Skeletal muscle tissue (tissue), 4 donors: ENCODE data around the gene RPS6KB2. TPM values are rescaled to one million over a fixed set of nuclear protein-coding genes. Genes with fewer than 3 reads are reported as not detected.

ENCODE experiments used
- H3K27ac ChIP-seq: one replicate; pipeline ENCODE4 v1.7.0; 2013; ENCODE audit warnings: mild to moderate bottlenecking, low read depth, low read length, inconsistent platforms
- H3K27me3 ChIP-seq, 3 donors: one replicate each; pipeline ENCODE4 v1.7.0; 2013; ENCODE audit warnings: low read length in 3 of 3; ENCODE audit not compliant: control insufficient read depth in 3 of 3, insufficient read depth in 3 of 3
- H3K36me3 ChIP-seq, 3 donors: one replicate each; pipeline ENCODE4 v1.7.0; 2013; ENCODE audit warnings: low read length in 3 of 3; ENCODE audit not compliant: control insufficient read depth in 3 of 3, insufficient read depth in 3 of 3
- H3K4me1 ChIP-seq, 3 donors: one replicate each; pipeline ENCODE4 v1.7.0; 2013; ENCODE audit warnings: low read length in 3 of 3, mild to moderate bottlenecking in 3 of 3; ENCODE audit not compliant: control insufficient read depth in 3 of 3, insufficient read depth in 3 of 3
- H3K4me3 ChIP-seq, 3 donors: one replicate each; pipeline ENCODE4 v1.7.0; 2013; ENCODE audit warnings: low read length in 3 of 3
- H3K9ac ChIP-seq, 3 donors: one replicate each; pipeline ENCODE4 v1.7.0; 2013; ENCODE audit warnings: low read length in 3 of 3, mild to moderate bottlenecking in 3 of 3, moderate library complexity in 2 of 3, low read depth in 1 of 3
- H3K9me3 ChIP-seq, 3 donors: one replicate each; pipeline ENCODE4 v1.7.0; 2013; ENCODE audit warnings: low read length in 3 of 3; ENCODE audit not compliant: control insufficient read depth in 3 of 3
- total RNA-seq: library from RNA; depleted of rRNA; stranded (reverse); fragments of >200 nt; gene quantifications from one replicate; pipeline ENCODE4 v1.2.3, GENCODE V29; 2014
- donor health status: Osteomylitis.

The RPS6KB2 gene
- total RNA-seq, 1 donor from 2014 or later, result 23.5 TPM

DNA sequence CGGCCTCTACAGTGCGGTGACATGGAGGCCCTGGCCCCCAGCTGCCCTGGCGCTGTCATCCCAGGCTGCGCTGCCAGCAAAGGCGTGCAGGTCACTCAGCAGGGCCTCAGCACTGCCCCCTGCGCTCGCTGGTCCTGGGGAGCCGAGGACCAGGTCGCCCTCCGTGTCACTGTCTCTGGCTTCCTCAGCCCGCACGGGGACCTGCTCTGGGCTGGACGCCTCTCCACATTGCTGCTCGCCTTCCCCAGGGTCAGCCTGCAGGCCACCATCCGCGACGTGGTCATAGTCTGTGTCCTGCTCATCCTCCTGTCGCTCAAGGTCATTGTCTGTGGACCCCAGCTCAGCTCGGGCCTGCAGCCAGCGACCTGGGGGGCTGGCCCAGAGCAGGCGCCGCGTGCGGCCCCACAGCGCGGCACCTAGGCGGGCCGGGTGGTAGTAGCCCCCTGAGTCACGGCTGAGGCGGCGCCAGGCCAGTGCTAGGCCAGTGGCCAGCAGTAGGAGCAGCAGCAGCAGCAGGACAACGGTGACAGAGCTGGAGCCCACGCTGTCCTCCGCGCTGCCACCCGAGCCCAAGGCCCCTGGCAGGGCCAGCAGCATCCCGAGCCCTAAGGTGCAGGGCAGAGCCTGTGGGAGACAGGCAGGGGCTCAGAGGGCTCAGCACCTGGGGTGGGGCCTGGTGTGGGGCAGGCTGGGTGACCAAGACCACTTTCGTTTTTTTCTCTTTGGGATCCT is 7.6 kb downstream of the RPS6KB2 start:
- Histone ChIP-seq H3K4me3 (no peak overlapping the region), H3K36me3 (peaks cover 37 to 52% (median 48%) of the 10 kb centered on the region in 3 donors), H3K27me3 (no peaks in the 10 kb centered on the region), H3K4me1 (peaks cover 10 to 26% (median 20%) of the 10 kb centered on the region in 3 donors), H3K9me3 (no peaks in the 10 kb centered on the region), H3K9ac (peak overlapping the region in 1 of 3 donors; percentile 45), H3K27ac (peak overlapping the region; percentile 19)

DNA sequence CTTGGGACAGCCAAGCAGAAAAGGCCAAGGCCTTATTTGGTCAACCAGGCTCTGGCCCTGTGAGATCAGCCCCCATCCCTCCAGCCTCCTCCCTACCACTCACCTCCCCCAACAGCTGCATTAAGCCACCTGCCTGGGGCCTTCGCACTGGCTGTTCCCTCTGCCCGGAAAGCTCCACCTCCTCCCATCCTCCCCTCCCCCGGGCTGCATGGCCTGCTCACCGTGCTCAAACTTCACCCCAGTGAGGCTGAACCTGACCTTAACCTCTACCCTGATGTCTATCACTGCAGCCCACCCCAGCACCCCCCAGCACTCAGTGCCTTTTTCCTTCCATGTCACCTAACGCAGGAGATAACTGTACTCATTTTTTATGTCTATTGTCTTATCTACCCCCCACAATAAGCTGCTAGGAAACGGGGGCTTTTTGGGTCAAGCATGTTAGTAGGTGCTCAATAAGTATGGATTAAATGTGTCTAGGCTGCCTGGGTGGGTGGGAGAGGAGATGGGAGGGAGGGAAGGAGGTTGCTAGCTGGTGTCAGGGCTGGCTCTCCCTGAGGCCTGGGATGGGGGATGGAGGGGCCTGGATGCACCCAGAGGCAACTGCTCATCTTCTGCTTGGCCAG is 8.3 kb downstream of the RPS6KB2 start:
- Histone ChIP-seq H3K27me3 (no peaks in the 10 kb centered on the region), H3K36me3 (peaks cover 36 to 47% (median 46%) of the 10 kb centered on the region in 3 donors), H3K4me1 (peaks cover 14 to 28% (median 20%) of the 10 kb centered on the region in 3 donors), H3K9me3 (no peaks in the 10 kb centered on the region), H3K9ac (peak overlapping the region in 1 of 3 donors; percentile 33), H3K4me3 (no peak overlapping the region), H3K27ac (peak overlapping the region; percentile 19)

DNA sequence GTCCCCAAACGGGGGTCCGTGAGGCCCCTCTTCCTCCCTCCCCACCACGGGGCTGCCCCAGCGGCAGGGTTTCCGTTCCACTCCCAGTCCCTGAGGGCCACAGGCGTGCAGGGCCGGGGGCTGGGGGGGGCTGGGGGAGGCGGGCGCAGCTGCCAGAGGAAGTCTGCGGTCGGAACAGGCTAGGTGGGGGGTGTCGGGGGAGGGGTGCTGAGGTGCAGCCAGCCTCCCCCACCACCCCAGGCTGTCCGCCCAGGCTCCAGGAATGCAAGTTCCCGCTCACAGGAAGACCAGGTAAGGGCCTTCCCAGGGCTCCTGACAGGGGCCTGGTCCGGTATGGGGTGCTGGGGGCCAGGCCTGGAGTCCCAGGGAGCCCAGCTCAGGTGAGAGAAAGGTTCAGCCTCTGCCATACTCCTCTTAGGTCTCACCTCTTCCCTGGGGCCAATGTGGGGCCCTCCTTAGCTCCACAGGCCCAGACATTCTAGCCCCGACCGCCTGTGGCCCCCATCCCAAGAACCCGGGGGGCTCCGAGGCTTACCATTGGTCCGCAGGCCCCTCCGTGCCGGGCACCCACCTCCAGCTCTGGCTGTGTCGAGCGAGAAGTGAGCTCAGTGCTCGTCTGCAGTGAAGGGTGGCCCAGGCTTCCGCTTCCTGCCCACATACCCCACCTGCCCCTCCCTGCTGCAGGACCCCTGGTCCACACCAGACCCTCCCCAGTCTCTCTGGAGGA is 9.0 kb downstream of the RPS6KB2 start, which contains the start of gene PTPRCAP:
PTPRCAP (minus strand) TSS at position 601 of the 727 bp plus-strand sequence; CDS start at position 538, 63 bp downstream.
- H3K9ac ChIP-seq, result peak within 1 kb of the TSS in 1 of 3 donors; percentile 33
- peaks cover 29 to 46% (median 40%) of the 10 kb centered on the region in 3 donors for H3K36me3 ChIP-seq
- H3K4me1 ChIP-seq, result peaks cover 18 to 33% (median 25%) of the 10 kb centered on the region in 3 donors
- H3K27me3 ChIP-seq, result no peaks in the 10 kb centered on the region
- H3K9me3 ChIP-seq, result no peaks in the 10 kb centered on the region
- no peak within 1 kb of the TSS for H3K4me3 ChIP-seq
- no peak within 1 kb of the TSS for H3K27ac ChIP-seq

DNA sequence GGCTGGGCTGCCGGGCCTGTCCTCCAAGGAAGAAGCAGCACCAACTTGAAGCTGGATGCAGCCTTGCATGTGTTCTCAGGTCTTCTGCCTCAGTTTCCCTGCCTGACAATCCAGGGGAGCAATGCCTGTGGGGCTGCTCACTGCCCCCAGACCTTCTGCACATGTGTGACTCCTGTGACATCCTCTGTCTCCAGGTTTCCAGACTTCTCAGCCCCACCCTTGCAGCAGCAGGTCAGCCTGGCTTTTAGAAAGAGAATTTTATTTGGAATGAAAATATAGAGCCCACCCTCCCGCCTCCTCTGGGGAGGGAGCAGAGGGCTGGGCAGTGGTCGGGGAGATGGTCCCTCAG is 9.5 kb downstream of the RPS6KB2 start:
- peaks cover 23 to 38% (median 30%) of the 10 kb centered on the region in 3 donors for H3K4me1 ChIP-seq
- peaks cover 24 to 42% (median 35%) of the 10 kb centered on the region in 3 donors for H3K36me3 ChIP-seq
- no peaks in the 10 kb centered on the region for H3K27me3 ChIP-seq
- no peak overlapping the region for H3K4me3 ChIP-seq
- H3K27ac ChIP-seq, result no peak overlapping the region
- H3K9ac ChIP-seq, result no peak overlapping the region
- H3K9me3 ChIP-seq, result no peaks in the 10 kb centered on the region

DNA sequence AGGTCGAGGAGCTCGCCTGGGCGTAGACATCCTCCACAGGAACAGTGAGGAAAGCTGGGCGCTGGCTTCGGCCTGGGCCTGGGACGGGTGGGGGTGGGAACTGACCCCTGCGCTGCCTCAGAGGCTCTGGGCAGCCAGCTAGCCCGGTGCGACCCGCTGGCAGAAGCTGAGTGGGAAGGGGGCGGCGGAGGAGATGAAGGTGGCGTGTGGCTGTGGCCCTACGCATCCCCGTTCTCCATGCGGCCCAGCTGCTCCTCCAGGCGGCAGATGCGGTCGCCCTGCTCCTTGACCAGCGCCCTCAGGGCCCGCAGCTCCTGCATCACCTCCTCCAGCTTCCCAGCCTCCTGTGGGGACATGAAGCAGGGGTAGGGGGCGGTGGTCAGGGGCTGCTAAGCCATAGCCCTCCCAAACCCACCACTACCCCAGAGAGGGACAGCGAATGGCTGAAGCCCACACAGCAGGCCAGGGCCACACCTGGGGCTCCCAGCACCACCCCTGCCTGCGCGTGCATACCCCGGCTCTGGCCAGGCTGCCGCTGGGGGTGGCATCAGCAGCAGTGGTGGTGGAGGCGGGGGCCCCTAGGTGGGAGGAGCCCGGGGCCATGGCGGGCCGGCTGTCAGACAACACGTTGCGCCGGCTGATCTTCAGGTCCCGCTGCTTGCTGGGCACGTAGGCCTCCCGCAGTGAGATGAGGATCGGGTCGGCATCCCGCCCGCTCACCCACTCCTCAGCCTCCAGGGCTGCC is 10.0 kb downstream of the RPS6KB2 start:
- H3K27me3 ChIP-seq, result no peaks in the 10 kb centered on the region
- no peak overlapping the region for H3K9ac ChIP-seq
- H3K27ac ChIP-seq, result no peak overlapping the region
- H3K4me3 ChIP-seq, result no peak overlapping the region
- peaks cover 19 to 37% (median 30%) of the 10 kb centered on the region in 3 donors for H3K36me3 ChIP-seq
- no peaks in the 10 kb centered on the region for H3K9me3 ChIP-seq
- H3K4me1 ChIP-seq, result peaks cover 25 to 41% (median 32%) of the 10 kb centered on the region in 3 donors

DNA sequence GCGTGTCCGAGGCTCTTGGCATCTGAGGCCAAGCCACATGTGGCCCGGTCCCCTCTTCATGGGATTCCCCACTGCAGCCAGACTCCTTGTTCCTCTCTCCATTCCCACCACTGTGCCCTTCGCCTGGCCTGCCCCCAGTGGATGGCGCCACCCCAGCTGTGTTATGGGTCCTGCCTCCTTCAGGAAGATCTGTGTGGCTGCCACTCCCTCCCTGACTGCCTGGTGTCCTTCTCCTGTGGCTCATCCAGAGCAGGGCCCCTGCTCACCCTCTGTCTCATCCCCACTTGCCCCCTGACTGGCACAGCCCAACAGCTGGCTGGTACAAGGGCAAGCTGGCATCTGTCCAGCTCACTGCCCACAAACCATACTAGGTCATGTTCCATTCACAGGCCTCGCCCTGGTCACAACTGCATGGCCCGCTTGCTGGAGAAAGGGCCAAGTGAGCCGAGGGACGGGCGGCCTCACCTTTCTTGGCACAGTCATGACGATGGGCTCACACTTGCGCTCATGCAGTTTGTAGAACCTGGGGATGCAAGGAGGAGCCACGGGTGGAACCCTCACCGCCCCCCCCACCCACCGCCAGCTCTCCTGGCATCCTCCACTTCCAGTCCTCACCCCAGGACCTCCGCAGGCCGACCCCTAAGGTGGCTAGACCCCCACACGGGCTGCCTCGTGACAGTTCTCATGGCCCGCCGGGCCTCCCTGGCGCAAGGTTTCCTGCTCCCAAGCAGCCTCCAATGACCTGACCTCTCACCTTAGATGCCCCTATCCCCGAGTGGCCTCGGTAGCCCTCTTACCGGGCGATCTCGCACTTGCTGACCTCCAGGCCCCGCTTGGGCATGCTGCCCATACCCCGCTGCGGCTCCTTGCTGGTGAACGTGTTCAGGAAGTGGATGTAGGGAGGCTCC is 11.3 kb downstream of the RPS6KB2 start:
- Histone ChIP-seq H3K27me3 (no peaks in the 10 kb centered on the region), H3K27ac (peak overlapping the region; percentile 51), H3K9ac (peak overlapping the region in 2 of 3 donors; percentile 45 to 50), H3K4me3 (no peak overlapping the region), H3K4me1 (peaks cover 25 to 41% (median 32%) of the 10 kb centered on the region in 3 donors), H3K36me3 (peaks cover 6 to 24% (median 18%) of the 10 kb centered on the region in 3 donors), H3K9me3 (no peaks in the 10 kb centered on the region)

DNA sequence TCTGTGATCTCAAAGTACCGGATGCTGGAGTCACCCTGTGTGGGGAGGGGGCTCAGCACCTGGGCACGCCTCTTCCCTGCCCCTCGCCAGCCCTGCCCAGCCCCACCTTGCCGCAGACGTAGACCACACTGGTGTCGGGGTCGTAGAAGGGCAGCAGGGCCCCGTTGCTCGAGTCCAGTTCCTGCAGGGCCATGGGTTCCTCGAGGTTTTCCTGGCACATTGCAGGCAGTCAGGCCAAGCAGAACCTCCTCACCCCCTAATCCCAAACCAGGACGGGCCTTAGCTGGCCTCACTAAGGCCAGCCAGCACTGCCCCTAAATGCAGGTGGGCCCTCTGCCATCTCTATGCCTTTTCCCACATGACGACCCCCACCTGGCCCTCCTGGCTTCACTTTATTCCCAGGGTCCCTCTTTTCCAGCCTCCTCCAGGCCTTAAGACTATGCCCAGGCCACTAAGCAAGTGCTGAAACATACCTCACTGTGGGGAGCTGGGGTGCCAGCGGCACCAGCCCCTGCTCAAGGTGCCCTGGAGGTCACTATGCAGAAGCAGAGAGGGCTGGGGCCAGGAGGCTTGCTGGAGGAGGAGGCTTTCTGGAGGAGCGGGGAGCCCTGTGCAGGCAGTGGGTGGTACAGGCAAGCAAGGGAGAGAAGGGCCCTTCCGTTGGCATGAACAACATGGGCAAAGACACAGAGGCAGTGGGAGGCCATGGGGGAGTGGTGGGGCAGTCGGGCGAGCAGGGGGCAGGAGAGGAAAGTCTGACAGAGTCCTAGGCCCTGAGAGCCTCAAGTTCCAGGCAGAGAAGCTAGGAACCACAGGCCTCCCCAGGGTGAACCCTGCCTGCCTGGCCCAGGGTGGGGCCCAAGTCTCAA is 12.2 kb downstream of the RPS6KB2 start:
- Histone ChIP-seq H3K27ac (peak overlapping the region; percentile 51), H3K4me1 (peaks cover 25 to 41% (median 32%) of the 10 kb centered on the region in 3 donors), H3K9me3 (no peaks in the 10 kb centered on the region), H3K36me3 (peaks cover 4 to 17% (median 12%) of the 10 kb centered on the region in 3 donors), H3K9ac (peak overlapping the region in 1 of 3 donors; percentile 57), H3K4me3 (no peak overlapping the region), H3K27me3 (no peaks in the 10 kb centered on the region)

DNA sequence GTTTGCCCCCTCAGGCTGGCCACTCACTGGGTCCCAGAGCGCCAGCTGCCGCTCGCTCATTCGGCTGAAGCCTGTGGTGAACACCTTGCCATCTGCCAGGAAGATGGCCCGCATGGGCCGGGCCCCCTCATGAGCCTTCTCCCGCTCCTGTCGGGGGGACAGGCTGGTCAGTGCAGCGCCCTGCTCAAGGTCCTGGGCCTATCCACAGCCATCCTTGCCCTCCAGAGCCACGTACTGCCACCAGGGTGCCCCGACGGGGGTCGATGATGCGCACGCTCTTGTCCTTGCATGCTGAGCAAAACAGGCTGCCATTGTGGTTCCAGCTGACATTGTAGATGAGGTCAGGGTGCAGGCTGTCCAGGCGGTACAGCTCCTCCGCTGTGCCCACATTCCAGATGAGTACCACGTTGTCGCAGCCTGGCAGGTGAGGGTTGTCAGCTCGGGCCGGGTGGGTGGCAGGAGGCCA is 12.8 kb downstream of the RPS6KB2 start:
- Histone ChIP-seq H3K27ac (no peak overlapping the region), H3K27me3 (no peaks in the 10 kb centered on the region), H3K36me3 (peaks cover 4 to 12% (median 7%) of the 10 kb centered on the region in 3 donors), H3K4me1 (peaks cover 25 to 41% (median 32%) of the 10 kb centered on the region in 3 donors), H3K9ac (no peak overlapping the region), H3K9me3 (no peaks in the 10 kb centered on the region), H3K4me3 (no peak overlapping the region)
